MM.1S (cell line): ENCODE data around the gene SLC12A4.
"Not testable (repeated sequence)": the region's sequence is repeated elsewhere in the genome, so short reads cannot be mapped to it uniquely, and the experiment has no call there.

Source experiments
- DNase-seq: peaks from one replicate; pipeline ENCODE4 v3.0.0-alpha.2; 2015
- H2AFZ ChIP-seq: fragments of 300-600 bp; sonication (generic); 2 replicates; pipeline ENCODE4 v1.6.0; 2016; ENCODE audit warnings: antibody characterized with exemption, low read length
- H3F3A ChIP-seq: fragments of 300-600 bp; sonication (generic); 2 replicates; pipeline ENCODE4 v1.6.1; 2016; ENCODE audit warnings: mild to moderate bottlenecking, antibody characterized with exemption, low read length, moderate library complexity, mixed read lengths; ENCODE audit not compliant: insufficient read depth
- H3K27ac ChIP-seq: fragments of 300-600 bp; sonication (generic); 2 replicates; pipeline ENCODE4 v1.5.1; 2016; ENCODE audit warnings: mild to moderate bottlenecking, low read length
- H3K27me3 ChIP-seq: fragments of 300-600 bp; sonication (generic); replicated peaks from 2 replicates; pipeline ENCODE4 v1.6.0; 2016; ENCODE audit warnings: low read length; ENCODE audit not compliant: insufficient read depth
- H3K36me3 ChIP-seq: fragments of 300-600 bp; sonication (generic); replicated peaks from 2 replicates; pipeline ENCODE4 v1.6.1; 2016; ENCODE audit warnings: mild to moderate bottlenecking, low read length, mixed read lengths; ENCODE audit not compliant: insufficient read depth
- H3K4me1 ChIP-seq: fragments of 300-600 bp; sonication (generic); 2 replicates; pipeline ENCODE4 v1.6.1; 2016; ENCODE audit warnings: low read length, mixed read lengths
- H3K4me2 ChIP-seq: fragments of 300-600 bp; sonication (generic); 2 replicates; pipeline ENCODE4 v1.6.0; 2016; ENCODE audit warnings: low read depth, low read length
- H3K4me3 ChIP-seq: fragments of 300-600 bp; sonication (generic); 2 replicates; pipeline ENCODE4 v1.5.1; 2016; ENCODE audit warnings: low read length, mixed read lengths
- H3K79me2 ChIP-seq: fragments of 300-600 bp; sonication (generic); 2 replicates; pipeline ENCODE4 v1.6.1; 2016; ENCODE audit warnings: mixed run types, low read length, mixed read lengths
- H3K9ac ChIP-seq: fragments of 300-600 bp; sonication (generic); 2 replicates; pipeline ENCODE4 v1.6.1; 2016; ENCODE audit warnings: low read length, mixed read lengths
- H3K9me2 ChIP-seq: fragments of 300-600 bp; sonication (generic); replicated peaks from 2 replicates; pipeline ENCODE4 v1.6.1; 2016; ENCODE audit warnings: mild to moderate bottlenecking, low read length, mixed read lengths; ENCODE audit not compliant: insufficient read depth
- H3K9me3 ChIP-seq: fragments of 300-600 bp; sonication (generic); replicated peaks from 2 replicates; pipeline ENCODE4 v1.6.1; 2016; ENCODE audit warnings: mild to moderate bottlenecking, low read length, mixed read lengths; ENCODE audit not compliant: insufficient read depth
- H4K20me1 ChIP-seq: fragments of 300-600 bp; sonication (generic); 2 replicates; pipeline ENCODE4 v1.6.1; 2016; ENCODE audit warnings: mild to moderate bottlenecking, low read length, moderate library complexity, mixed read lengths; ENCODE audit not compliant: insufficient read depth
- CTCF ChIP-seq: fragments of 300-600 bp; sonication (generic); IDR thresholded peaks from 2 replicates; pipeline ENCODE4 v1.5.1; 2016; ENCODE audit warnings: antibody characterized with exemption, low read length, mixed read lengths
- EZH2 ChIP-seq: fragments of 300-600 bp; sonication (generic); optimal IDR thresholded peaks from 2 replicates; pipeline ENCODE3; 2017; ENCODE audit warnings: low read depth, mild to moderate bottlenecking, antibody characterized with exemption, low read length, mixed read lengths
- EZH2phosphoT487 ChIP-seq: fragments of 300-600 bp; sonication (generic); IDR thresholded peaks from 2 replicates; pipeline ENCODE4 v1.6.1; 2018; ENCODE audit warnings: antibody characterized with exemption, low read length

SLC12A4 gene

GRCh38 chr16:67977005-67977404, 8.6 kb upstream of the SLC12A4 start:
- Histone ChIP-seq H3K4me1 (peaks cover 17% of the 10 kb centered on the region), H3K4me2 (no peak overlapping the region), H2AFZ (no peak overlapping the region), H4K20me1 (no peaks in the 10 kb centered on the region), H3F3A (peaks cover 5% of the 10 kb centered on the region; the same call in 1 of the 2 replicates), H3K4me3 (no peak overlapping the region), H3K27ac (no peak overlapping the region), H3K9me2 (no peaks in the 10 kb centered on the region), H3K79me2 (no peaks in the 10 kb centered on the region), H3K9me3 (no peaks in the 10 kb centered on the region), H3K27me3 (no peaks in the 10 kb centered on the region), H3K36me3 (no peaks in the 10 kb centered on the region), H3K9ac (no peak overlapping the region)
- TF ChIP-seq EZH2: no peak
- no peak for TF ChIP-seq CTCF
- no peak for TF ChIP-seq EZH2phosphoT487
- DNase-seq: no peak

GRCh38 chr16:67976205-67976604, 7.8 kb upstream of the SLC12A4 start:
- Histone ChIP-seq H3K4me3 (no peak overlapping the region), H3K36me3 (no peaks in the 10 kb centered on the region), H2AFZ (no peak overlapping the region), H3K27ac (no peak overlapping the region), H3F3A (peaks cover 5% of the 10 kb centered on the region; the same call in 1 of the 2 replicates), H3K9ac (no peak overlapping the region), H3K9me2 (no peaks in the 10 kb centered on the region), H3K9me3 (no peaks in the 10 kb centered on the region), H3K4me1 (peaks cover 17% of the 10 kb centered on the region), H3K4me2 (no peak overlapping the region), H3K27me3 (no peaks in the 10 kb centered on the region), H3K79me2 (no peaks in the 10 kb centered on the region), H4K20me1 (no peaks in the 10 kb centered on the region)
- no peak for DNase-seq
- TF ChIP-seq EZH2phosphoT487 (no peak), EZH2 (no peak), CTCF (no peak)

GRCh38 chr16:67975321-67976105, 7.1 kb upstream of the SLC12A4 start:
- Histone ChIP-seq H3K27me3 (no peaks in the 10 kb centered on the region), H3K4me1 (peaks cover 17% of the 10 kb centered on the region), H2AFZ (peak overlapping the region; percentile 39; the same call in 1 of the 2 replicates), H3K9me2 (no peaks in the 10 kb centered on the region), H3F3A (peaks cover 5% of the 10 kb centered on the region; the same call in 1 of the 2 replicates), H4K20me1 (no peaks in the 10 kb centered on the region), H3K9ac (no peak overlapping the region; the same call in 1 of the 2 replicates), H3K36me3 (no peaks in the 10 kb centered on the region), H3K4me3 (no peak overlapping the region), H3K4me2 (peak overlapping the region; percentile 34), H3K79me2 (no peaks in the 10 kb centered on the region), H3K9me3 (no peaks in the 10 kb centered on the region), H3K27ac (peak overlapping the region; percentile 23; the same call in 1 of the 2 replicates)
- TF ChIP-seq EZH2phosphoT487 (no peak), CTCF (no peak)
- peak; percentile 52 for DNase-seq

- not testable (repeated sequence) for H3K4me3 ChIP-seq, H3K9ac ChIP-seq, H3K36me3 ChIP-seq, H3K9me2 ChIP-seq, H2AFZ ChIP-seq, H3K27ac ChIP-seq, H3K4me2 ChIP-seq, H4K20me1 ChIP-seq, DNase-seq, H3K9me3 ChIP-seq, H3K79me2 ChIP-seq, H3K27me3 ChIP-seq, H3F3A ChIP-seq
- H3K4me1 ChIP-seq: peaks cover 21% of the 10 kb centered on the region
Observed at GRCh38 chr16:67972285-67972684, 3.8 kb upstream of the SLC12A4 start.
